SU-DHL-6 (cell line): ENCODE results near the gene ACKR3.

Source experiments
- H2AFZ ChIP-seq: fragments of 200-600 bp; sonication (generic); 2 replicates; pipeline ENCODE4 v1.6.1; 2014; ENCODE audit warnings: low read depth, mild to moderate bottlenecking, moderate library complexity, mixed read lengths, antibody characterized with exemption, low read length; ENCODE audit not compliant: severe bottlenecking
- H3F3A ChIP-seq: fragments of 200-600 bp; shearing (Covaris generic); 2 replicates; pipeline ENCODE4 v1.6.0; 2016; ENCODE audit warnings: antibody characterized with exemption, mild to moderate bottlenecking; ENCODE audit not compliant: insufficient read depth
- H3K27ac ChIP-seq: fragments of 200-600 bp; sonication (generic); 2 replicates; pipeline ENCODE4 v1.5.1; 2016; ENCODE audit warnings: low read depth, mild to moderate bottlenecking, low read length, moderate library complexity, mixed read lengths
- H3K27me3 ChIP-seq: fragments of 200-600 bp; sonication (generic), shearing (Covaris generic); 2 replicates; pipeline ENCODE4 v1.6.0; 2014; ENCODE audit warnings: mild to moderate bottlenecking, low read length
- H3K36me3 ChIP-seq: fragments of 200-600 bp; sonication (generic); 2 replicates; pipeline ENCODE4 v1.6.1; 2014; ENCODE audit warnings: mild to moderate bottlenecking, low read length, mixed read lengths
- H3K4me2 ChIP-seq: fragments of 300-600, 200-600 bp; shearing (Covaris generic), sonication (generic); 2 replicates; pipeline ENCODE4 v1.6.0; 2014; ENCODE audit warnings: low read length, low read depth, mild to moderate bottlenecking; ENCODE audit not compliant: poor library complexity, severe bottlenecking
- H3K4me3 ChIP-seq: fragments of 200-600 bp; sonication (generic); 2 replicates; pipeline ENCODE4 v1.5.1; 2014; ENCODE audit warnings: antibody characterized with exemption, low read length, mild to moderate bottlenecking, mixed read lengths; ENCODE audit not compliant: insufficient read depth, poor library complexity, severe bottlenecking
- H3K79me2 ChIP-seq: fragments of 200-600 bp; sonication (generic); 2 replicates; pipeline ENCODE4 v1.6.1; 2014; ENCODE audit warnings: mild to moderate bottlenecking, low read length, moderate library complexity; ENCODE audit not compliant: insufficient read depth
- H3K9ac ChIP-seq: fragments of 200-600 bp; sonication (generic); 2 replicates; pipeline ENCODE4 v1.7.0; 2014; ENCODE audit warnings: mild to moderate bottlenecking, low read length
- H3K9me2 ChIP-seq: fragments of 200-600 bp; sonication (generic); replicated peaks from 2 replicates; pipeline ENCODE4 v1.6.1; 2014; ENCODE audit warnings: low read length; ENCODE audit not compliant: insufficient read depth
- H3K9me3 ChIP-seq: fragments of 200-600 bp; sonication (generic); 2 replicates; pipeline ENCODE4 v1.6.1; 2014; ENCODE audit warnings: low read length, mixed read lengths; ENCODE audit not compliant: insufficient read depth
- H4K20me1 ChIP-seq: fragments of 200-600 bp; sonication (generic); 2 replicates; pipeline ENCODE4 v1.6.1; 2014; ENCODE audit warnings: low read depth, mild to moderate bottlenecking, antibody characterized with exemption, low read length, moderate library complexity, mixed read lengths
- CTCF ChIP-seq: fragments of 200-600 bp; sonication (generic); IDR thresholded peaks from one replicate; pipeline ENCODE4 v1.5.1; 2017; ENCODE audit warnings: antibody characterized with exemption, mild to moderate bottlenecking, low read length, moderate library complexity; ENCODE audit not compliant: insufficient read depth, poor library complexity, severe bottlenecking
- EZH2phosphoT487 ChIP-seq: fragments of 200-600 bp; sonication (generic), shearing (Covaris generic); conservative IDR thresholded peaks from 2 replicates; pipeline ENCODE4 v1.6.1; 2018; ENCODE audit warnings: mild to moderate bottlenecking, antibody characterized with exemption, low read length, moderate library complexity, mixed read lengths

The ACKR3 gene

GRCh38 chr2:236533343-236533742 lies 36.3 kb upstream of the ACKR3 start:
- no peaks in the 10 kb centered on the region for H3K9me2 ChIP-seq
- no peak overlapping the region for H3K4me3 ChIP-seq
- H3K79me2 ChIP-seq = no peaks in the 10 kb centered on the region
- H3K36me3 ChIP-seq = no peaks in the 10 kb centered on the region
- TF ChIP-seq CTCF (no peak), EZH2phosphoT487 (no peak)
- H3K9me3 ChIP-seq = no peaks in the 10 kb centered on the region
- H4K20me1 ChIP-seq = no peaks in the 10 kb centered on the region
- H3F3A ChIP-seq = no peaks in the 10 kb centered on the region
- no peak overlapping the region for H3K27ac ChIP-seq
- no peak overlapping the region for H3K9ac ChIP-seq
- no peak overlapping the region for H2AFZ ChIP-seq
- H3K27me3 ChIP-seq = no peaks in the 10 kb centered on the region
- H3K4me2 ChIP-seq = no peak overlapping the region

- Histone ChIP-seq H3K9me3 (no peaks in the 10 kb centered on the region), H3F3A (no peaks in the 10 kb centered on the region), H2AFZ (no peak overlapping the region), H3K9me2 (no peaks in the 10 kb centered on the region), H3K79me2 (no peaks in the 10 kb centered on the region), H3K4me3 (no peak overlapping the region), H3K36me3 (no peaks in the 10 kb centered on the region), H3K27ac (no peak overlapping the region), H3K27me3 (no peaks in the 10 kb centered on the region), H4K20me1 (no peaks in the 10 kb centered on the region), H3K9ac (no peak overlapping the region), H3K4me2 (no peak overlapping the region)
- no peak for TF ChIP-seq EZH2phosphoT487
- TF ChIP-seq CTCF = no peak
Measured at GRCh38 chr2:236535024-236535423, 34.6 kb upstream of the ACKR3 start.

GRCh38 chr2:236536727-236537398 lies 32.8 kb upstream of the ACKR3 start:
- H4K20me1 ChIP-seq = no peaks in the 10 kb centered on the region
- no peaks in the 10 kb centered on the region for H3K36me3 ChIP-seq
- no peak for TF ChIP-seq CTCF
- no peak for TF ChIP-seq EZH2phosphoT487
- H3K4me2 ChIP-seq = no peak overlapping the region
- no peak overlapping the region for H2AFZ ChIP-seq
- no peak overlapping the region for H3K27ac ChIP-seq
- H3K27me3 ChIP-seq = no peaks in the 10 kb centered on the region
- H3K4me3 ChIP-seq = no peak overlapping the region
- no peak overlapping the region for H3K9ac ChIP-seq
- H3K9me2 ChIP-seq = no peaks in the 10 kb centered on the region
- no peaks in the 10 kb centered on the region for H3K79me2 ChIP-seq
- no peaks in the 10 kb centered on the region for H3F3A ChIP-seq
- H3K9me3 ChIP-seq = no peaks in the 10 kb centered on the region
